H1 (cell line): ENCODE results near the gene RASGEF1C. TPM values are rescaled to one million over a fixed set of nuclear protein-coding genes. Genes with fewer than 3 reads are reported as not detected.

Source experiments
- CTCF ChIA-PET: fragments of 300-600 bp; sonication (Branson Sonifier 250); formaldehyde crosslinking; loops from one replicate; lab custom pipeline; 2021; ENCODE audit not compliant: partially characterized antibody; lab: Charles Lee
- POLR2A ChIA-PET: fragments of 300-600 bp; sonication (Branson Sonifier 250); formaldehyde crosslinking; loops from one replicate; lab custom pipeline; 2021; ENCODE audit warnings: inconsistent platforms; ENCODE audit not compliant: partially characterized antibody; lab: Charles Lee
- DNase-seq, 2 experiments: peaks; one replicate each; pipeline versions ENCODE4 v3.0.0 to v3.0.0-alpha.2; 2010 to 2022; ENCODE audit warnings: low spot score in 2 of 2, low read depth in 1 of 2, mixed read lengths in 1 of 2
- FAIRE-seq: peaks from 2 replicates; lab custom pipeline; 2011; peaks lifted over from hg19 to GRCh38; lab: Jason Lieb, UNC
- H2AFZ ChIP-seq: 2 replicates; pipeline ENCODE4 v1.8.1; 2012; ENCODE audit warnings: low read length, inconsistent platforms
- H2AK5ac ChIP-seq: 2 replicates; pipeline ENCODE4 v1.6.1; 2013; ENCODE audit warnings: low read depth, low read length
- H2BK120ac ChIP-seq: replicated peaks from 2 replicates; pipeline ENCODE3; 2013; ENCODE audit warnings: low read depth, low read length, inconsistent platforms
- H2BK12ac ChIP-seq: 2 replicates; pipeline ENCODE4 v1.6.1; 2013; ENCODE audit warnings: low read depth, low read length
- H2BK15ac ChIP-seq: 2 replicates; pipeline ENCODE4 v1.6.1; 2013; ENCODE audit warnings: low read length
- H2BK20ac ChIP-seq: 2 replicates; pipeline ENCODE4 v1.6.1; 2013; ENCODE audit warnings: low read length
- H2BK5ac ChIP-seq: 2 replicates; pipeline ENCODE4 v1.6.1; 2013; ENCODE audit warnings: low read depth, low read length
- H3K14ac ChIP-seq: 2 replicates; pipeline ENCODE4 v1.6.1; 2013; ENCODE audit warnings: inconsistent platforms; ENCODE audit not compliant: insufficient read length
- H3K18ac ChIP-seq: 2 replicates; pipeline ENCODE4 v1.6.1; 2013; ENCODE audit warnings: low read length; ENCODE audit errors: extremely low read depth
- H3K23ac ChIP-seq: 2 replicates; pipeline ENCODE4 v1.6.1; 2013; ENCODE audit warnings: inconsistent platforms; ENCODE audit not compliant: insufficient read length
- H3K23me2 ChIP-seq: 2 replicates; pipeline ENCODE4 v1.6.1; 2013; ENCODE audit warnings: low read depth, low read length
- H3K27ac ChIP-seq: 2 replicates; pipeline ENCODE4 v1.6.1; 2011; ENCODE audit warnings: low read depth, low read length, inconsistent platforms
- H3K27me3 ChIP-seq, 4 experiments: replicated peaks in 1 of 4; 1 replicate in 1 of 4; 2 replicates in 3 of 4; pipeline versions ENCODE4 v1.6.1 to v1.8.1; 2011 to 2013; ENCODE audit warnings: low read length in 3 of 4, mild to moderate bottlenecking in 3 of 4, inconsistent platforms in 2 of 4, mixed read lengths in 2 of 4, moderate library complexity in 1 of 4; ENCODE audit not compliant: control insufficient read depth in 3 of 4, insufficient read depth in 3 of 4; ENCODE audit errors: extremely low read depth in 1 of 4
- H3K36me3 ChIP-seq, 4 experiments: 2 replicates each; pipeline versions ENCODE4 v1.6.1 to v1.8.1; 2011 to 2013; ENCODE audit warnings: mild to moderate bottlenecking in 4 of 4, low read length in 3 of 4, moderate library complexity in 2 of 4, control low read depth in 1 of 4, inconsistent platforms in 1 of 4; ENCODE audit not compliant: insufficient read depth in 4 of 4, control insufficient read depth in 2 of 4
- H3K4ac ChIP-seq: replicated peaks from 2 replicates; pipeline ENCODE3; 2013; ENCODE audit warnings: low read length, low read depth, mixed read lengths, inconsistent platforms; ENCODE audit not compliant: insufficient read length
- H3K4me1 ChIP-seq, 4 experiments: replicated peaks in 1 of 4; 1 replicate in 1 of 4; 2 replicates in 3 of 4; pipeline versions ENCODE4 v1.6.1 to v1.8.1; 2011 to 2013; ENCODE audit warnings: low read length in 3 of 4, inconsistent platforms in 2 of 4, mixed read lengths in 1 of 4; ENCODE audit not compliant: insufficient read depth in 4 of 4, control insufficient read depth in 3 of 4
- H3K4me2 ChIP-seq, 2 experiments: 2 replicates each; pipeline versions ENCODE4 v1.6.1 to v1.8.1; 2011 to 2013; ENCODE audit warnings: low read depth in 2 of 2, low read length in 2 of 2, control low read depth in 1 of 2, inconsistent platforms in 1 of 2, mild to moderate bottlenecking in 1 of 2; ENCODE audit not compliant: insufficient read depth in 1 of 2
- H3K4me3 ChIP-seq, 4 experiments: fragments of 200-600, 300-600 bp in 1 of 4; sonication (generic), shearing (Covaris generic), sonication (Bioruptor Twin) in 1 of 4; 2 replicates each; pipeline versions ENCODE4 v1.5.1 to v1.8.1; 2011 to 2016; ENCODE audit warnings: low read length in 4 of 4, low read depth in 3 of 4, control low read depth in 2 of 4, inconsistent platforms in 2 of 4, mild to moderate bottlenecking in 2 of 4, mixed read lengths in 1 of 4, moderate library complexity in 1 of 4; ENCODE audit not compliant: insufficient read depth in 2 of 4; ENCODE audit errors: extremely low read depth in 1 of 4
- H3K56ac ChIP-seq: replicated peaks from 2 replicates; pipeline ENCODE3; 2013; ENCODE audit warnings: low read depth, mild to moderate bottlenecking, mixed read lengths, low read length, inconsistent platforms; ENCODE audit not compliant: insufficient read length
- H3K79me1 ChIP-seq: 2 replicates; pipeline ENCODE4 v1.6.1; 2013; ENCODE audit warnings: low read depth, low read length, control low read depth
- H3K79me2 ChIP-seq, 2 experiments: 2 replicates each; pipeline versions ENCODE4 v1.6.1 to v1.8.1; 2012 to 2013; ENCODE audit warnings: low read length in 2 of 2, mild to moderate bottlenecking in 2 of 2, inconsistent platforms in 1 of 2; ENCODE audit not compliant: insufficient read depth in 2 of 2, control insufficient read depth in 1 of 2
- H3K9ac ChIP-seq, 4 experiments: replicated peaks in 1 of 4; 1 replicate in 1 of 4; 2 replicates in 3 of 4; pipeline versions ENCODE4 v1.6.1 to v1.8.1; 2011 to 2013; ENCODE audit warnings: low read depth in 3 of 4, low read length in 3 of 4, control low read depth in 2 of 4, mild to moderate bottlenecking in 2 of 4, moderate library complexity in 2 of 4, inconsistent platforms in 1 of 4; ENCODE audit errors: extremely low read depth in 1 of 4
- H3K9me3 ChIP-seq, 2 experiments: 2 replicates each; pipeline versions ENCODE4 v1.6.1 to v1.8.1; 2012 to 2013; ENCODE audit warnings: mild to moderate bottlenecking in 2 of 2, moderate library complexity in 2 of 2, control low read depth in 1 of 2, inconsistent platforms in 1 of 2, low read depth in 1 of 2, low read length in 1 of 2, mixed read lengths in 1 of 2; ENCODE audit not compliant: insufficient read depth in 2 of 2
- H4K20me1 ChIP-seq, 2 experiments: replicated peaks in 1 of 2; 2 replicates each; pipeline versions ENCODE3 to v1.8.1; 2011 to 2013; ENCODE audit warnings: inconsistent platforms in 2 of 2, low read length in 2 of 2, mild to moderate bottlenecking in 1 of 2; ENCODE audit not compliant: insufficient read depth in 2 of 2, control insufficient read depth in 1 of 2
- H4K5ac ChIP-seq: 2 replicates; pipeline ENCODE4 v1.6.1; 2013; ENCODE audit warnings: low read length, low read depth, mixed read lengths, inconsistent platforms; ENCODE audit not compliant: insufficient read length
- H4K8ac ChIP-seq: 2 replicates; pipeline ENCODE4 v1.8.0; 2013; ENCODE audit warnings: mild to moderate bottlenecking, moderate library complexity, low read length, inconsistent platforms; ENCODE audit not compliant: insufficient read depth; ENCODE audit errors: extremely low read depth
- H4K91ac ChIP-seq: replicated peaks from 2 replicates; pipeline ENCODE3; 2013; ENCODE audit warnings: low read length, mixed read lengths, inconsistent platforms; ENCODE audit not compliant: insufficient read length
- ASH2L ChIP-seq: fragments of 200-600, 300-600 bp; sonication (generic); IDR thresholded peaks from one replicate; pipeline ENCODE4 v1.7.1; 2017; ENCODE audit warnings: low read length
- BCL11A ChIP-seq, 2 experiments: IDR thresholded peaks; one replicate each; pipeline ENCODE4 v1.6.1; 2011; ENCODE audit warnings: low read depth in 2 of 2, low read length in 2 of 2, mild to moderate bottlenecking in 2 of 2
- BRCA1 ChIP-seq: IDR thresholded peaks from 2 replicates; pipeline ENCODE4 v1.6.1; 2012; ENCODE audit warnings: low read depth, low read length, improper control_type of control experiment
- CEBPB ChIP-seq: IDR thresholded peaks from 2 replicates; pipeline ENCODE4 v1.6.1; 2012; ENCODE audit warnings: low read depth, low read length
- CHD2 ChIP-seq: IDR thresholded peaks from 2 replicates; pipeline ENCODE4 v1.6.1; 2012; ENCODE audit warnings: low read length, improper control_type of control experiment
- CTBP2 ChIP-seq: IDR thresholded peaks from 2 replicates; pipeline ENCODE4 v1.7.0; 2011; ENCODE audit warnings: borderline replicate concordance, mild to moderate bottlenecking, moderate library complexity, mixed read lengths, low read length; ENCODE audit not compliant: insufficient read depth, insufficient read length
- EGR1 ChIP-seq: IDR thresholded peaks from 2 replicates; pipeline ENCODE4 v1.6.1; 2011; ENCODE audit warnings: low read depth, low read length, borderline replicate concordance
- KDM5A ChIP-seq: fragments of 200-600 bp; IDR thresholded peaks from 2 replicates; pipeline ENCODE4 v1.7.1; 2012; ENCODE audit warnings: mild to moderate bottlenecking, low read length, inconsistent platforms, mixed read lengths
- POLR2AphosphoS5 ChIP-seq: IDR thresholded peaks from 2 replicates; pipeline ENCODE4 v1.6.1; 2011; ENCODE audit warnings: low read depth, low read length
- SP1 ChIP-seq: IDR thresholded peaks from 2 replicates; pipeline ENCODE4 v1.6.1; 2011; ENCODE audit warnings: low read depth, low read length
- SP4 ChIP-seq: IDR thresholded peaks from 2 replicates; pipeline ENCODE4 v1.6.1; 2012; ENCODE audit warnings: low read length, inconsistent platforms
- TAF7 ChIP-seq: optimal IDR thresholded peaks from 2 replicates; pipeline ENCODE3; 2011; ENCODE audit warnings: low read depth, mild to moderate bottlenecking, inconsistent platforms, low read length, moderate library complexity, borderline replicate concordance
- WGBS, 2 experiments: shearing (Covaris generic) in 1 of 2; methylation state at CpG; one replicate each; pipeline versions ENCODE4 v1.1.6 to v1.1.7; 2013 to 2015; ENCODE audit warnings: low lambda C conversion rate in 2 of 2, mixed read lengths in 2 of 2, inconsistent platforms in 1 of 2, low coverage in 1 of 2, missing lambda C conversion rate in 1 of 2; ENCODE audit not compliant: insufficient replicate concordance in 2 of 2, insufficient coverage in 1 of 2, insufficient read length in 1 of 2; ENCODE audit errors: extremely low coverage in 1 of 2, missing lambda C conversion rate in 1 of 2; 5-methylcytosine and 5-hydroxymethylcytosine counted together
- polyA plus RNA-seq, 7 experiments: library from polyadenylated mRNA; depleted of rRNA in 3 of 7; stranded (reverse) in 5 of 7; unstranded in 2 of 7; fragments of >200 nt in 5 of 7; fragments of 200-250 nt in 2 of 7; gene quantifications; 1 replicate in 5 of 7; 2 replicates in 1 of 7; 4 replicates in 1 of 7; pipeline versions ENCODE4 v1.2.1 to v1.2.3, GENCODE V29; 2011 to 2013; ENCODE audit warnings: missing spikeins in 2 of 7, mixed read lengths in 2 of 7
- total RNA-seq: library from RNA; stranded (reverse); fragmentation: NEBNext Ultra II Directional; extraction: Animal tissue kit (Norgen Biotek cat#: 25700); gene quantifications from 2 replicates; pipeline ENCODE4 v1.2.1, GENCODE V29; 2021
- TF ChIP-seq, protein P1 (sequence below): IDR thresholded peaks from 2 replicates; pipeline ENCODE4 v1.6.1; 2012; ENCODE audit warnings: inconsistent platforms

Gene RASGEF1C
- total and polyA plus RNA-seq, 2 of the 8 experiments (the other 6 are each of a cell fraction or from before 2014, with no cell fraction given), result 0.26 to 0.61 TPM

DNA sequence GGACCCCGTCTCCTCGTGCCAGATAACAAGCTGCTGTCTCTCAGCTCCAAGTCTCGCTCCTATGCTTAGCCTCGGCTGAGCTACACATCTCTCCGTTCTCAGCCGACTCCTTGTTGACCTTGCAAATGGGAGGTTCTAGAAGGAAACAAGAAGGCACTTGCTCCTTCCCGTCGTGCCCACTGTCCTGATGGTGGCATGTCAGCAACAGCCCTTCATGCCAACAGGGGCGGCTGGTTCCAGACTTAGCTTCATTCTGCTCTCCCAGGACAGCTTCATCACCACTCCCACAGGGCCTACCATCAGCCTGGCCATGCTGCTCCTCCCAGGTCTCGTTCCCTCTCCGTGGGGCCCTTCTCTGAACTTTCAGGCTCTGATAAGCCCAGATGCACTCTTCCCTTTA, 13.0 kb upstream of the RASGEF1C start:
- H2AK5ac ChIP-seq, result no peak overlapping the region
- H2BK15ac ChIP-seq, result no peak overlapping the region
- H2BK12ac ChIP-seq, result no peak overlapping the region
- H3K9ac ChIP-seq, result no peak overlapping the region
- H4K91ac ChIP-seq, result no peak overlapping the region
- no peak overlapping the region for H2AFZ ChIP-seq
- H3K4me1 ChIP-seq, result no peaks in the 10 kb centered on the region
- no peak overlapping the region for H3K56ac ChIP-seq
- H2BK20ac ChIP-seq, result no peak overlapping the region
- TF ChIP-seq TAF7 (no peak), KDM5A (no peak), SP4 (no peak), BCL11A (IDR thresholded peaks at IDR 0.05; ENCODE audit: low read depth in 2 of 2, low read length in 2 of 2) (no peak), ASH2L (no peak), BRCA1 (no peak), CEBPB (no peak), EGR1 (no peak), CTBP2 (no peak), SP1 (no peak), POLR2AphosphoS5 (no peak), CHD2 (no peak)
- TF ChIP-seq, protein P1, sequence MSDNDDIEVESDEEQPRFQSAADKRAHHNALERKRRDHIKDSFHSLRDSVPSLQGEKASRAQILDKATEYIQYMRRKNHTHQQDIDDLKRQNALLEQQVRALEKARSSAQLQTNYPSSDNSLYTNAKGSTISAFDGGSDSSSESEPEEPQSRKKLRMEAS, result no peak
- TF ChIP-seq, all 59 proteins: peak for 0
- Histone ChIP-seq H3K9me3 (peaks cover 18 to 20% of the 10 kb centered on the region in 2 experiments), H4K20me1 (no peaks in the 10 kb centered on the region), H3K23ac (no peak overlapping the region), H3K23me2 (no peaks in the 10 kb centered on the region), H3K27me3 (no peaks in the 10 kb centered on the region), H3K36me3 (no peaks in the 10 kb centered on the region), H3K4me3 (no peak overlapping the region), H2BK120ac (no peak overlapping the region), H3K18ac (no peak overlapping the region), H3K14ac (no peak overlapping the region), H2BK5ac (no peak overlapping the region), H3K79me1 (no peaks in the 10 kb centered on the region), H4K5ac (no peak overlapping the region), H4K8ac (no peak overlapping the region), H3K27ac (no peak overlapping the region), H3K4me2 (no peak overlapping the region), H3K4ac (no peak overlapping the region), H3K79me2 (no peaks in the 10 kb centered on the region)
- 92% methylated on average over 10 of the region's 11 CpGs; no CpG with 5 or more reads in 1 of the 2 experiments for WGBS, 2 experiments
- ChIA-PET POLR2A (interaction anchor here (1.0 to 1.4 kb wide), 2 partner anchors 9 to 12 kb away, joined by 4 read pairs; no protein-coding TSS in a partner anchor), CTCF (interaction anchor here (0.7 to 1.4 kb wide), 2 partner anchors 13 to 436 kb away, joined by 3 read pairs; partner anchors contain the start of gene RASGEF1C)
- DNase-seq (no peak), FAIRE-seq (no peak)
